Fibroblast of skin of left quadriceps (primary cell): Measurements from ENCODE around the gene VIT.

Experiments used
- DNase-seq, 2 experiments: peaks; one replicate each; pipeline ENCODE4 v3.0.0-alpha.2; 2013; ENCODE audit warnings: low read depth in 2 of 2

The VIT gene

GRCh38 chr2:36696533-36696932 lies at the start of gene VIT:
Gene VIT, plus strand, starts transcription at chr2:36696707. Its CDS starts 19,664 bp downstream, at chr2:36716371.
- DNase-seq: no peak

GRCh38 chr2:36650031-36650829 lies 46.3 kb upstream of the VIT start:
- DNase-seq: no peak

GRCh38 chr2:36653155-36653554 lies 43.4 kb upstream of the VIT start:
- no peak for DNase-seq

- DNase-seq: no peak
These were observed 42.4 kb upstream of the VIT start for GRCh38 chr2:36653967-36654694.

- DNase-seq: peak; percentile 89 to 90
These were observed 41.1 kb upstream of the VIT start for GRCh38 chr2:36655453-36655852.

GRCh38 chr2:36657703-36658102 lies 38.8 kb upstream of the VIT start:
- DNase-seq: no peak

GRCh38 chr2:36658277-36658748 lies 38.2 kb upstream of the VIT start:
- no peak for DNase-seq

- DNase-seq: no peak
These were observed 37.3 kb upstream of the VIT start for GRCh38 chr2:36659218-36659617.

- DNase-seq: no peak
These were observed 36.6 kb upstream of the VIT start for GRCh38 chr2:36659872-36660312.

GRCh38 chr2:36662638-36663037 lies 33.9 kb upstream of the VIT start:
- DNase-seq: no peak

- no peak for DNase-seq
These were observed 33.2 kb upstream of the VIT start for GRCh38 chr2:36663295-36663694.

GRCh38 chr2:36663851-36664695 lies 32.4 kb upstream of the VIT start:
- DNase-seq: peak; percentile 65 to 73

GRCh38 chr2:36664696-36665076 lies 31.8 kb upstream of the VIT start:
- no peak for DNase-seq

GRCh38 chr2:36667931-36668330 lies 28.6 kb upstream of the VIT start:
- DNase-seq: no peak

- DNase-seq: no peak
These were observed 25.5 kb upstream of the VIT start for GRCh38 chr2:36670881-36671595.

GRCh38 chr2:36671731-36672130 lies 24.8 kb upstream of the VIT start:
- no peak for DNase-seq

- no peak for DNase-seq
These were observed 24.3 kb upstream of the VIT start for GRCh38 chr2:36672199-36672598.

GRCh38 chr2:36675579-36676282 lies 20.8 kb upstream of the VIT start:
- DNase-seq: no peak

GRCh38 chr2:36676364-36676763 lies 20.1 kb upstream of the VIT start:
- no peak for DNase-seq

- no peak for DNase-seq
These were observed 19.1 kb upstream of the VIT start for GRCh38 chr2:36677386-36677785.
